Nephron progenitor cell (in vitro differentiated cells): ENCODE data around the gene P2RY11.

Experiments used
- DNase-seq: peaks from one replicate; pipeline ENCODE4 v3.0.0; 2021
- H3K27ac Mint-ChIP-seq: 2 replicates; pipeline ENCODE4 v1.8.0; 2021; ENCODE audit warnings: mild to moderate bottlenecking, moderate library complexity, mixed read lengths
- H3K27me3 Mint-ChIP-seq: 2 replicates; pipeline ENCODE4 v1.8.0; 2021; ENCODE audit warnings: mild to moderate bottlenecking, low read depth, mixed read lengths; ENCODE audit not compliant: poor library complexity
- H3K36me3 Mint-ChIP-seq: 2 replicates; pipeline ENCODE4 v1.8.0; 2021; ENCODE audit warnings: low read depth, mixed read lengths
- H3K4me1 Mint-ChIP-seq: 2 replicates; pipeline ENCODE4 v1.8.0; 2021; ENCODE audit warnings: mixed read lengths
- H3K4me3 Mint-ChIP-seq: 2 replicates; pipeline ENCODE4 v1.8.0; 2021; ENCODE audit warnings: mild to moderate bottlenecking, moderate library complexity, mixed read lengths
- H3K9me3 Mint-ChIP-seq: 2 replicates; pipeline ENCODE4 v1.8.0; 2021; ENCODE audit warnings: mild to moderate bottlenecking, moderate library complexity, mixed read lengths
- TF ChIP-seq, protein P1 (sequence below): fragments of 200-600 bp; sonication (generic); IDR thresholded peaks from 2 replicates; pipeline ENCODE4 v1.5.0; 2021; ENCODE audit warnings: antibody characterized with exemption

The P2RY11 gene

DNA sequence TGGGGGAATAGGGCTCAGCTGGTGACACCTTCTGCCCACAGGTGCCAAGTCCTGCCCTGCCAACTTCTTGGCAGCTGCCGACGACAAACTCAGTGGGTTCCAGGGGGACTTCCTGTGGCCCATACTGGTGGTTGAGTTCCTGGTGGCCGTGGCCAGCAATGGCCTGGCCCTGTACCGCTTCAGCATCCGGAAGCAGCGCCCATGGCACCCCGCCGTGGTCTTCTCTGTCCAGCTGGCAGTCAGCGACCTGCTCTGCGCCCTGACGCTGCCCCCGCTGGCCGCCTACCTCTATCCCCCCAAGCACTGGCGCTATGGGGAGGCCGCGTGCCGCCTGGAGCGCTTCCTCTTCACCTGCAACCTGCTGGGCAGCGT is 2.1 kb downstream of the P2RY11 start:
- TF ChIP-seq, protein P1, sequence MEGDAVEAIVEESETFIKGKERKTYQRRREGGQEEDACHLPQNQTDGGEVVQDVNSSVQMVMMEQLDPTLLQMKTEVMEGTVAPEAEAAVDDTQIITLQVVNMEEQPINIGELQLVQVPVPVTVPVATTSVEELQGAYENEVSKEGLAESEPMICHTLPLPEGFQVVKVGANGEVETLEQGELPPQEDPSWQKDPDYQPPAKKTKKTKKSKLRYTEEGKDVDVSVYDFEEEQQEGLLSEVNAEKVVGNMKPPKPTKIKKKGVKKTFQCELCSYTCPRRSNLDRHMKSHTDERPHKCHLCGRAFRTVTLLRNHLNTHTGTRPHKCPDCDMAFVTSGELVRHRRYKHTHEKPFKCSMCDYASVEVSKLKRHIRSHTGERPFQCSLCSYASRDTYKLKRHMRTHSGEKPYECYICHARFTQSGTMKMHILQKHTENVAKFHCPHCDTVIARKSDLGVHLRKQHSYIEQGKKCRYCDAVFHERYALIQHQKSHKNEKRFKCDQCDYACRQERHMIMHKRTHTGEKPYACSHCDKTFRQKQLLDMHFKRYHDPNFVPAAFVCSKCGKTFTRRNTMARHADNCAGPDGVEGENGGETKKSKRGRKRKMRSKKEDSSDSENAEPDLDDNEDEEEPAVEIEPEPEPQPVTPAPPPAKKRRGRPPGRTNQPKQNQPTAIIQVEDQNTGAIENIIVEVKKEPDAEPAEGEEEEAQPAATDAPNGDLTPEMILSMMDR: no peak
- no peak for DNase-seq
- Mint-ChIP-seq H3K27ac (no peak overlapping the region), H3K27me3 (no peaks in the 10 kb centered on the region), H3K9me3 (no peaks in the 10 kb centered on the region), H3K36me3 (peaks cover 21% of the 10 kb centered on the region), H3K4me3 (no peak overlapping the region), H3K4me1 (peaks cover under 1% of the 10 kb centered on the region)

DNA sequence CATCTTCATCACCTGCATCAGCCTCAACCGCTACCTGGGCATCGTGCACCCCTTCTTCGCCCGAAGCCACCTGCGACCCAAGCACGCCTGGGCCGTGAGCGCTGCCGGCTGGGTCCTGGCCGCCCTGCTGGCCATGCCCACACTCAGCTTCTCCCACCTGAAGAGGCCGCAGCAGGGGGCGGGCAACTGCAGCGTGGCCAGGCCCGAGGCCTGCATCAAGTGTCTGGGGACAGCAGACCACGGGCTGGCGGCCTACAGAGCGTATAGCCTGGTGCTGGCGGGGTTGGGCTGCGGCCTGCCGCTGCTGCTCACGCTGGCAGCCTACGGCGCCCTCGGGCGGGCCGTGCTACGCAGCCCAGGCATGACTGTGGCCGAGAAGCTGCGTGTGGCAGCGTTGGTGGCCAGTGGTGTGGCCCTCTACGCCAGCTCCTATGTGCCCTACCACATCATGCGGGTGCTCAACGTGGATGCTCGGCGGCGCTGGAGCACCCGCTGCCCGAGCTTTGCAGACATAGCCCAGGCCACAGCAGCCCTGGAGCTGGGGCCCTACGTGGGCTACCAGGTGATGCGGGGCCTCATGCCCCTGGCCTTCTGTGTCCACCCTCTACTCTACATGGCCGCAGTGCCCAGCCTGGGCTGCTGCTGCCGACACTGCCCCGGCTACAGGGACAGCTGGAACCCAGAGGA is 2.6 kb downstream of the P2RY11 start:
- Mint-ChIP-seq H3K27ac (no peak overlapping the region), H3K27me3 (no peaks in the 10 kb centered on the region), H3K4me3 (no peak overlapping the region), H3K4me1 (peaks cover 5% of the 10 kb centered on the region), H3K36me3 (peaks cover 17% of the 10 kb centered on the region), H3K9me3 (no peaks in the 10 kb centered on the region)
- DNase-seq: no peak
- TF ChIP-seq, protein P1: no peak

DNA sequence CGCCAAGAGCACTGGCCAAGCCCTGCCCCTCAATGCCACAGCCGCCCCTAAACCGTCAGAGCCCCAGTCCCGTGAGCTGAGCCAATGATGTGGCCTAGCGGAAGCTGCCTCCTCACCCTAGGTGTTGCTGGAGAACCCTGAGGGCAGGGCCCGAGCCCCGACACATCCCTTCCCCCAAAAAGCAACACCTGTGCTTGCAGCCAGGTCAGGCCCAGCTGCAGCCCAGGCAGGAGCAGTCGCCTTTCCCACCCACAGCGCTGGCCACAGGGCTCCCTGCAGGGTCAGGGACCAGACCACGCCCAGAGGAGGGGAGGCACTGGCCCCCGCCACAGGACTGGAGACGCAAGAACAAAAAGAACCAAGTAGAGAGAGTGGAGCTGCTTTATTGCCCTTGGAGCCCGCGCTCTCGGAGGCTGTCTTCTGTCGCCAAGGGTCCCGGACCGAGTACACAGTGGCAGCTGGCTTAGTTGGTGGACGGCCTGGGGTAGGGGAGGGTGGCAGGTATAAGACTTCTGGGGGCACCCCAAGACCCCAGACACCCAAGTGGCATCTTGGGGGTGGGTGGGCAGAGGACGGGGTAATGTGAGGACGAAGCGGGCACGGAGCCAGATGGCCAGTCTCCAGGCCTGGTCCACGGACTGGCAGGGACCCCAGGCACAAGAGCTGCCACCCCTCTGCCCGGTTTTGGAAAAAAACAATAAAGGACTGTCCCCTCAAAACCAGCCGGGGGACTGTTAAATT is 3.3 kb downstream of the P2RY11 start:
- no peak for DNase-seq
- H3K9me3 Mint-ChIP-seq: no peaks in the 10 kb centered on the region
- no peak overlapping the region for H3K27ac Mint-ChIP-seq
- no peak overlapping the region for H3K4me3 Mint-ChIP-seq
- TF ChIP-seq, protein P1: no peak
- peaks cover under 1% of the 10 kb centered on the region for H3K27me3 Mint-ChIP-seq
- peaks cover 11% of the 10 kb centered on the region for H3K36me3 Mint-ChIP-seq
- H3K4me1 Mint-ChIP-seq: peaks cover 6% of the 10 kb centered on the region

DNA sequence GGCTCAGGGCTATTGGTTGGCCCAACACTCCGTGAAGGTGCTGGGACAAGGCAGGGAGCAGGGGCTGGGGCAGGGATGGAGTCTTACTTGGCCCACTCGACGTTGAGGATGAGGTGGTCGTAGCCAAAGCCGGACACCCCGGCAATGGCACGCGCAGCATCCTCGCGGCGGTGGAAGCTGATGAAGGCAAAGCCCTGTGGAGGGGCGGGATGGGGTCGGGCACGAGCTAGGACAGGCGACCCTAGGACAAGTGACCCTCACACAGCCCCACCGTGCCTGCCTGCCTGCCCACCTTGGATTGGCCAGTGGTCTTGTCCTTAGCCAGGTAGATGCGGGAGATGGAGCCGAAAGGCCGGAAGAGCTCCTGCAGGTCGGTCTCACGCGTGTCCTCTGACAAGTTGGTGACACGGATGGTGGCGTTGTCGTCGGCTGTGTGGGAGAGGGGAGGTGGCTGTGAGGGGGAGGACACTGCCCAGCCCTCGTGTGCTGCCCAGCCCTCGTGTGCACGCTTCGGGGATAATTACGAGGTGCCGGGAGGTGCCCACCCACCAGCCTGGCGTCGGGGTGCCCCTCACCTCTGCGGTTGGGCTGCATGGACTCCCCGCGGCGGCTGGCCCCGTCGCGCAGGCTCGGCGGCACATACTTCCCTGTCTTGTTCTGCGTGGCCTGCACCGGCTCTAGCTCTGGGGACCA is 4.0 kb downstream of the P2RY11 start:
- Mint-ChIP-seq H3K9me3 (no peaks in the 10 kb centered on the region), H3K4me3 (no peak overlapping the region), H3K27ac (no peak overlapping the region), H3K36me3 (peaks cover 9% of the 10 kb centered on the region), H3K27me3 (peaks cover 3% of the 10 kb centered on the region), H3K4me1 (peaks cover 6% of the 10 kb centered on the region)
- TF ChIP-seq, protein P1: no peak
- DNase-seq: no peak

DNA sequence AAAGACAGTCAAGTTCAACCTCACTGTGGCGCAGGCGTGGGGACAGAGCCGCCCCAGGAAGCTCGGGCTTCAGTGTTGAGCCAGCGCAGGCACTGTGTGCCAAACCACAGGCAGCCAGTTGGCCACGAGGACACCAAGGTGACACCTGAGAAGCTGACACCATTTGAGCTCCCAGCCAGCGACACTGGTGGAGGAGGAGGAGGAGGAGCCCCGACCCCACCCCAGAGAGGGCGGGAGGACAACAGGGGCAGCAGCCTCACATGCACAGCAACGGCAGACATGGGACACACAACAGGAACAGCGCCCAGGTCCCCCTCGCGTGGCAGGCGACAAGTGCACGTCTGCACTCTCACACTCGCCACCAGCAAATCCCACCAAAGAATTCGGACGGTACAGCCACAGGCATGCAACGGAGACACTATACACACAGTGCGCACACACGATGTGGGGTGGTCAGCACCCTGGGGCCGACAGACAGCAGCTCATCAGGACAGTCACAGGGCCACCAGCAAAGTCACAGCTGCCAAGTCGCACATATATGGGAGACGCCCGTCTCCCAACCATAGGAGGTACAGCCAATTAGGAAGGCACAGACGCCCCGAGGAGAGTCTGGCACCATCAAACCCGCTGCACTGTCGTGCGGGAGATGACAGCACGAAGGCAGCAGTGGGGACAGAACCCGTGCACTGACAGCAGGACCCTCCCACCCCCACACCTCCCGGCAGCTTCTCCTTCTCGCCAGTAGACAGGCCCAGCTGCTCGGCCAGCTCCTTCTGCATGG is 4.8 kb downstream of the P2RY11 start:
- Mint-ChIP-seq H3K9me3 (no peaks in the 10 kb centered on the region), H3K4me1 (peaks cover 6% of the 10 kb centered on the region), H3K27ac (peak overlapping the region; percentile 76), H3K27me3 (peaks cover 3% of the 10 kb centered on the region), H3K36me3 (peaks cover 6% of the 10 kb centered on the region), H3K4me3 (peak overlapping the region; percentile 20)
- no peak for DNase-seq
- TF ChIP-seq, protein P1: no peak
